Activated CD4-positive, alpha-beta T cell treated with anti-CD3 and anti-CD28 coated beads, Interleukin-2, amount 50 U/mL, for 48 hours (primary cell): ENCODE data around the gene GLCCI1.
"Not testable (repeated sequence)": the region's sequence is repeated elsewhere in the genome, so short reads cannot be mapped to it uniquely, and the experiment has no call there.

Experiments
- DNase-seq, 2 experiments: peaks; one replicate each; pipeline ENCODE4 v3.0.0-alpha.2; 2020

GLCCI1 gene

DNA sequence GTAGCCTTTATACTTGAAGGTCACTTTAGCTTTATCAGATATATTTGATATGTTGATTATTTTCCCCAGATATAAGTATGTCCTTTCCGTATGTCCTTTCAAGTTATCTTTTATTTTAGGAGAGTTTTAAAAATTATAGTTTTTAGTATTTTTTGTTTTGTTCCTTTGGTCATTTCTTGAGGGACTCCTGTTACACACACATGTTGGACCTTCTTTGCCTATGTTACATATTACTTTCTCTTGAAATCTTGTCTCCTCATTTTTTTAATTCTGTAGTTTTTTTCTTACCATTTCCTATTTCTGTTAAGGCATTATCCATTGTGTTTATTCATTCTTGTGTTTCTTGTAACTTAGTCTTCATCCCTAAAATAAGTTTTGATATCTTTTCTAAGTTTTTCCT lies 23.9 kb downstream of the GLCCI1 start:
- no peak for DNase-seq

DNA sequence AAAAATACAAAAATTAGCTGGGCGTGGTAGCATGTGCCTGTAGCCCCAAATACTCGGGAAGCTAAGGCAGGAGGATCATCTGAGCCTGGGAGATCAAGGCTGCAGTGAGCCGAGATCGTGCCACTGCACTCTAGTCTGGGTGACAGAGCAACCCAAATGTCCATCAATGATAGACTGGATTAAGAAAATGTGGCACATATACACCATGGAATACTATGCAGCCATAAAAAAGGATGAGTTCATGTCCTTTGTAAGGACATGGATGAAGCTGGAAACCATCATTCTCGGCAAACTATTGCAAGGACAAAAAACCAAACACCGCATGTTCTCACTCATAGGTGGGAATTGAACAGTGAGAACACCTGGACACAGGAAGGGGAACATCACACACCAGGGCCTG lies 26.8 kb downstream of the GLCCI1 start:
- not testable (repeated sequence) for DNase-seq

DNA sequence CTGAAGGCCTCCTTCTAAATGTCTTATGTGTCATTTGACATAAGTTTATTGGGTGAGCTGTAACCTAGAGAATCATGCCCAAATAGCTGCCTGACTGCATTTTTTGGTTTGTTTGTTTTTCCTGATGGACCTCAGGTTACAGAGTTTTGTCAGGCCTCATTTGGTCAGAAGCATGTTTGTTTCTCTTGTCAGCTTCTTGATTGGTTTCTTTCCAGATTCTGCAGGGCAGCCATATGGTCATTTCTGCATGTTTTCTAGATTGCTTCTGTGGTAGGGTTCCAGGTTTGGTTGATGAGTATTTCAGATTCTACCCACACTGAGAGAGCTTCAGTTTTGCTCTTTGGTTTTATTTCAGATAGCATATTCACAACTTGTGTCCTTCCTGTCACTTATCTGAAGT lies 28.0 kb downstream of the GLCCI1 start:
- DNase-seq: no peak

DNA sequence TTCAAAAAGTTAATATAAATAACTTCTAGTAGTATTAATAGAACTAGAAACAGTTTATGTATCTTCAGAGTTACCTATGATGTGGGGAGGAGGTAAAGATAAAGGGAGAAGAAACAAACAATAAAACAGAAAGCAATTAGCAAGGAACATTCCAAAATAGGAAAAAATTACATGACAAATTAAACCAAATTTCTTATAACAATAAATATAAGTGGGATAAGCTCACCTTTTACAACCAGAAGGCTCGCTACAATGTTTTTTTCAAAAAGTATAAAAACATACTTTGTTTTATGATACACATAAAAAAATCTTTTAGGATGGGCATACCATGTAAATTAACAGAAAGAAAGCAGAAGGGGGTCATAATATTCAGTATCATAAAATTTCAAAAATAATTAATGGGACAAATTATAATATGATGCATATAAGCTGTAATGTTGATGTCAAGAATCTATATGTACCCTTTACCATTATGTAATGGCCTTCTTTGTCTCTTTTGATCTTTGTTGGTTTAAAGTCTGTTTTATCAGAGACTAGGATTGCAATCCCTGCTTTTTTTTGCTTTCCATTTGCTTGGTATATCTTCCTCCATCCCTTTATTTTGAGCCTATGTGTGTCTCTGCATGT lies 31.8 kb downstream of the GLCCI1 start:
- no peak for DNase-seq

DNA sequence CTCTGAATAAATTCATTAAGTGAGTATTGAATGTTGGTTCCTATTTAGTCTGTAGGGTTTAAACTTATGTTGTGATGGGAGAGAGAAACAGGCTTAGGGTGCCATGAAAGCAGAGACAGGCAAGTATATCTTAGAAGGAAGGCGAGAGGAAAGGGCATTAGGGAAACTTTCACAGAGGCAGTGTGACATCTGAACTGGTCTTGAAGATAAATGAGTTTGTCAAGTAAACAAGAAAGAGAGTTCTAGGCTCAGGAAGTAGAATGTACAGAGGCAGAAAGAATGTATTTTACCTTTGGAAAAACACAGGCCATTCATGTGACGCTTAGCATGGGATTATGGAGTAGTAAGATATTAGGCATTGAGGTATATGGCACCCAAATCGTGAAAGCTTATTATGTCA lies 34.5 kb downstream of the GLCCI1 start:
- no peak for DNase-seq

DNA sequence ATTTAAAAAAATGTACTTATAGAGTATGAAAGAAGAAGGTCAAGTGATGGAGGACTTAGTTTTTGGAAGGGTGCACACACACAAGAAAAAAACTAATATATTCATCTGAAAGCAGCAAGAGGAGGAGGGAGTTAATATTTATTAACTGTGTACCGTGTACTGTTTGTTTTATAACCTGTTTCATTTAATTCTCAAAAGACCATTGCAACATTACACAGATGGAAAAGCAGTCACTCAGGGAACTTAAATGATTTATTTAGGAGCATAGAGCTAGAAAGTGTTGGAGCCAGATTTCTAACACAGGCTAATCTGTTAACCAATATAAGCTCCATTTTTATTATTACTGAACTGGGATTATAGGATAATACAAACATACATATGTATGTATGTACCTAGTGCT lies 36.7 kb downstream of the GLCCI1 start:
- no peak for DNase-seq

DNA sequence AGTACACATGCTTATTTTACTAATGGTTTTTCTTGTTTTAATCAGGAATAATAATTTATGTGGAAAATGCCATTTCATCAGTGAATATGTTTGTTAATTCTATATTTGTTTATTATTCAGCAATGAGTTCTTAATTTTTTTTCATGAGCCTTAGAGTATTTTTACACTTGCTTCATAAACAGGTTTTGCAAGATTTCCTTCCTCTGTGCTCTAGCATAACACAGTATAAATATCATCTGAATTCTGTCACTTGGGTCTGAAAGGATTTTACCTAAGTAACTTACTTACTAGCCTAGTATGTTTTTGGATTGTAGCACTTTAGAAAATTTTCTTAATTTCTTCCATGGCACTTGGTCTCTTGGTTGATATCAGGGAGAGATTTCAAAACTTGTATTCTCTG lies 45.8 kb downstream of the GLCCI1 start:
- DNase-seq: no peak

DNA sequence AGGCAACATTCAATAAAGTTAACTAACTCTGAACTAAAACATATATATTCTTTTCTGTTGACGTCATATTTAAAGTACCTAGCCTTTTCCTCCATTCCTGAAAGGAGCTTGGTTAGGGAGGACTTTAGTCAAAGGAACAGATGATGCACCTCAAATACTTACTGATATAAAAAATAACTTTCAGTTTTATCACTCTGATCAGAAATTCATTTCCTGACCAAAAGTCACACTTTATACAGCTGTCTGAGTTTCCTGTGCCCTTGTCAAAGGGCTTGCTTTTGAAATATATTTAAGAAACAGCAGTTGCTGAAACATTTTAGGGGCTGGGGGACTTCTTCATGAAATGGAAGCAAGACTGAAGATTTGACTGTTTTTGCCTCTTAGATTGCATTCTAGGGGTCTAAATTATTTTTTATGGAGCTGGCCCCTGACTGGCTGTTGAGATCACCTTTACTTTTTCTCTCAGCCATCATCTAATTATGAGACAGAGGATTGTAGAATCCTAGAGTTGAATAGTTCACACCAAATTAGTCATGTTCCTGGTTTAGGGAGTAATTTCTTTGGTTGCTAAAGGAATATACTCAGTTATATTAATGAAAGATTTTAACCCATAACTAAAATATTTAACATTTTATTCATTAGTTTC lies 46.6 kb downstream of the GLCCI1 start:
- DNase-seq: no peak

DNA sequence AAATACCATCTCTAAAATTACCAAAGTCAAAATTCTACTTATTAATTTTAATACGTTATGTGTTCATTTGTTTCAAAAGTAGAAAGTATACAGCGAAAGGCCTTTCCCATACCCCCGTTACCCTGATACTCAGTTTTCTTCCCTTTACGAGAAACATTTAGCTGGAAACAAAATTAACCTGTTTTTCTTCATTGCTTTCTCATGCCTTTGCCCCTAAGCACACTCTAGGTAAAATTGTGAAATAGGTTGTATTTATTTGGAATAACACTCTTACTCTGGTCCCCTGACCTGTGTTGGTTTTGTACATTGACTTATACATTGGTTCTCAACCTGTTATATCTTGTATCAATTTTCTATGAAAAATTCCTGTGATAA lies 47.1 kb downstream of the GLCCI1 start:
- DNase-seq: no peak

DNA sequence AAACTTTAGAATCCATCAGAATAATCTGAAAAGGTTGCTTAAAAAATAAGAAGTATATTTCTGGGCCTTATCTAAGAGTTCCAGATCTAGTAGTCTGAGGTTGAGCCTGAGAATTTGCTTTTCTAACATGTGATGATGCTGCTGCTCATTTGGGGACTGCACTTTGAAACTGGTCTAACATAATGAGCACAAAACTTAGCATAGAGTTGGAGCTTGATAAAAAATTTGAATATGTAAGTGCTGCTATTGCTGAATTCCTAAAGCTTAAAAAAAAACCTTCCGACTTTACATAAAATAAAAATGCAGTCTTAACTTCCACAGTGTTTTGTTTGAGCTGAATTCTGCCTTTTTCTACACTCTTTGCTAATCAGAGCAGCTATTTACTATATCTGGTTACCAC lies 48.8 kb downstream of the GLCCI1 start:
- DNase-seq: no peak

DNA sequence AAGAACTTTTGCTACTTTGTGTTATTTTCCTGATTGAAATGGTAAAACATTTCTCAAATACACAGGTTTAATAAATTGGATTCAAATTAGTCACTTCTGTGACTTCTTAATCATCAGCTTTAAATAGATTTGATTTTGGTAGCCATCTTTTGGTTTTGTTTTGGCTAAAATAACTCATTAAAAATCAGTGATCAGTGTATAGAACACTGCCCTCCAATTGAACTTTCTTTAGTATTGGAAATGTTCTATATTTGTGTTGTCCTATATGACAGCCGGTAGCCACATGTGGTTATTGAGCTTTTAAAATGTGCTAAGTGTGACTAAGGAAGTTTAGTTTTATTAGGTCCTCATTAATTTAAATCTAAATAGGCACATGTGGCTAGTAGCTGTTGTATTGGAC lies 50.4 kb downstream of the GLCCI1 start:
- no peak for DNase-seq

DNA sequence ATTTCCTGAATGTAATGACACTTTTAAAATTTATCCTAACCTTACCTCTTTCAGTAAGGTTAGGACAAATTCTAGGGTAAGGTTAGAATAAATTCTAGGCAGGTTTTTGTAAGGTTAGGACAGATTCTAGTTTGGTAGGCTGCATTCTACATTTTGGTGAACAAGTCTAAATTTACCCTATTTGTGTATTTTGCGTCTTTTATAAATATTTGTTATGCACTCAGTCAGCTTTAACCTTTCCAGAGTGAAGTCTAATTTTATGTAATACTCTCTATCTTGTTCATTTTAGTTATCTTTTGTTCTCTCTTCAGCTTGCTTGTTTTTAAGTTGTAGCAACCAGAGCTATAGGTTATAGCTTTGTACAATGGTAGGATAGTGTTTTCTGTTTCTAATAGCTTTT lies 54.0 kb downstream of the GLCCI1 start:
- no peak for DNase-seq

DNA sequence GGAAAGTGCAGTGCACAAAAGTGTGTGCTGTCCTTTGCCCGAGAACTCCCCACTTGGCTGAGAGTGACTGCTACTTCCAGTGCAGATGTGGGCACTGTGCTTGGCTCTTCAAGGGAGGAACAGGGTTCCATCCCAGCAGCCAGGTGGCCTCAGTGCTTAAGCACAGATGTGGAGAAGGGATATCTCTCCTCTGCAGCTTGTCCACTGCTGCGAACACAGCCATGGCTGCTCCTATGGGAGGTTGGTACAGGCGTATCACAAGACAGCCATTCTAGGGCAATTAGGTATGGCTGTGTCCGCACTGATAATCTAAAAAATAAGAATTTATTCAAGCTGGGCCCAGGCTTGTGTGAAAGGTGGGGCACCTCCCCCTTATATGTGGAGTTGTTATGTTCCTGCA lies 66.6 kb downstream of the GLCCI1 start:
- DNase-seq: no peak

DNA sequence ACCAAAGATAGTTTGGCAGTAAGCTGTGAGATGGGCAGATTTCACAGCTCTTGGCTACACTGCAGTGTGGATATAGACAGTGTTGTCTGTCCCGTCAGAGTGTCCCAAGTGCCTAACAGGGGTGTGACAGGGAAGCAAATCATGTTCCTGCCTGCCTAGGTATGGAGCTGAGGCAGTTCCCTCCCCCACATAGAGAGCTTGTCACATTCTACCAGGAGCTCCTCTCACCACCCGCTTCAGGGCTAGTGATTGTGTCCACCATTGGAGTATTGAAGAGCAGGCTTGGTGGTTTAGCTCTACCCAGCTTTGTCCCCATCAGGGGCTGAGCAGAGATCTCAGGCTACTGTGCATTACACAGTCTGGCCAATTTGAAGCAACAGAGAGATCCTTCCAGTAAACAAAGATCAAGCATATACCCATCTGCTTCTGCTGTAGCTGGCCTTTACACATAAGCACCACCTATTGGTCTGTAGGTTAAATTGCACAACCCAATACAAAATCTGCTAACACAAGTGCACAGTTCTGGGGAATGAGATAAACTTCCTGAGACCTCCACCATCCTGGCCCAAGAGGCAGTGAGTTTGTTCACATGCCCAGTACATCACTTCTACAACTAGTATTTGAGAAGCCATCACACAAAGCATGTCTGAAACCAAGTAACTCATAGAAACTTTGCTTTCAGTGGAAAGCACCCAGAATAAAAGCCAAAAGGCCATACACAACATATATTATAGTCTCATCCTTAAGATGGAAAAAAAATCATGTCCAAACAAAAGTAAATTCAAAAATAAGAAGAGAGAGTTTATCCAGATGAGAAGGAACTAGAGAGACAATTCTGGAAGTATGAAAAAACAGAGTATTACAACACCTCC lies 67.3 kb downstream of the GLCCI1 start:
- no peak for DNase-seq

DNA sequence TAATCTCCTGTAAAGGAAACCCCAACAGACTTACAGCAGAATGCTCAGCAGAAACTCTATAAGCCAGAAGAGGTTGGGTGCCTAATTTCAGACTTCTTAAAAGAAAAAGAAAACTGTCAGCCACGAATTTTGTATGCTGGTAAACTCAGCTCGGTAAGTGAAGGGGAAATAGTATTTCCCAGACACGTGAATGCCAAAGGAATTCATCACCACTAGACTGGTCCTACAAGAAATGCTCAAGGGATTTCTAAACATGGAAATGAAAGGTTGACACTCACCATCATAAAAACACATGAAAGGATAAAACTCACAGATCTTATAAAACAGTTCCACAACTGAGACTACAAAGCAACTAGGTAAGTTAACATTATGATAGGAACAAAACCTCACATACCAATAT lies 68.6 kb downstream of the GLCCI1 start:
- DNase-seq: no peak

DNA sequence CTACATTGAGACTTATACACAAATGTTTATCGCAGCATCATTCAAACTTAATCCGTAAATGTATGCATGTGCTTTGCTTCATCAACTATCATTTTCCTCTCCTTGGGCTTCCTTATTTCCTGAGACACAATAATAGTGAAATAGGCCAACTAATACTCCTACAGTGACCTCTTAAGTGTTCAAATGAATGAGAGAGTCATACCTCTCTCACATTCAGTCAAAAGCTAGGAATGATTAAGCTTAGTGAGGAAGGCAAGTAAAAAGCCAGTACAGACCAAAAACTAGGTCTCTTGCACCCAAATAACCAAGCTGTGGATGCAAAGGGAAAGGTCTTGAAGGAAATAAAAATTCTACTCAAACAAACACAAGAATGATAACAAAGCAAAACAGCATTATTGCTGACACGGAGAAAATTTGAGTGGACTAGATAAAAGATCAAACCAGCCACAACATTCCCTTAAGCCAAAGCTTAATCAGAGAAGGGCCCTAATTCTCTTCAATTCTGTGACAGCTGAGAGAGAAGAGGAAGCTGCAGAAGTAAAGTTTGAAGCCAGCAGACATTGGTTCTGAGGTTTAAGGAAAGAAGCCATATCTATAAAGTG lies 72.3 kb downstream of the GLCCI1 start:
- no peak for DNase-seq

DNA sequence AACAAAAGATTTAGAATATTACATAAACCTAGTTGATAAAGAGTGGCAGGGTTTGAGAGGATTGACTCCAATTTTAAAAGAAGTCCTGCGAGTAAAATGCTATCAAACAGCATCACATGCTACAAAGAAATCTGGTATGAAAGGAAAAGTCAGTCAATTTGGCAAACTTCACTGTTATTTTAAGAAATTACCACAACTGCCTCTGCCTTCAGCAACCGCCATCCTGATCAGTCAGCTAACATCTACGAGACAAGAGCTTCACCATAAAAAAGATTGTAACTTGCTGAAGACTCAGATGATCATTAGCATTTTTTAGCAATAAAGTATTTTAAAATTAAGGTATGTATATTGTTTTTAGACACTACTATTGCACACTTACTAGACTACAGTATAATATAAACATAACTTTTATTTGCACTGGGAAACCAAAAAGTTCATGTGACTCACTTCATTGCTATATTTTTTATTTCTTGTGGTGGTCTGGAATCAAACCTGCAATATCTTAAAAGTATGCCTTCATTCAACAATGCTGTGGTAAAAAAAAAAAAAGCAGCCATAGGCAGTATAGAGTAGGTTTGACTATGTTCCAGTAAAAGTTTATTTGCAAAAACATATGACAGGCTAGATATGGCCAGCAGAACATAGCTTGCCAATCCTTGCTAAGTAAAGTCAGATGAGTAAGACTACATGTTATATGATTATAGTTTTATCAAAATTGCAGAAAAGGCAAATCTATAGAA lies 74.4 kb downstream of the GLCCI1 start:
- no peak for DNase-seq

DNA sequence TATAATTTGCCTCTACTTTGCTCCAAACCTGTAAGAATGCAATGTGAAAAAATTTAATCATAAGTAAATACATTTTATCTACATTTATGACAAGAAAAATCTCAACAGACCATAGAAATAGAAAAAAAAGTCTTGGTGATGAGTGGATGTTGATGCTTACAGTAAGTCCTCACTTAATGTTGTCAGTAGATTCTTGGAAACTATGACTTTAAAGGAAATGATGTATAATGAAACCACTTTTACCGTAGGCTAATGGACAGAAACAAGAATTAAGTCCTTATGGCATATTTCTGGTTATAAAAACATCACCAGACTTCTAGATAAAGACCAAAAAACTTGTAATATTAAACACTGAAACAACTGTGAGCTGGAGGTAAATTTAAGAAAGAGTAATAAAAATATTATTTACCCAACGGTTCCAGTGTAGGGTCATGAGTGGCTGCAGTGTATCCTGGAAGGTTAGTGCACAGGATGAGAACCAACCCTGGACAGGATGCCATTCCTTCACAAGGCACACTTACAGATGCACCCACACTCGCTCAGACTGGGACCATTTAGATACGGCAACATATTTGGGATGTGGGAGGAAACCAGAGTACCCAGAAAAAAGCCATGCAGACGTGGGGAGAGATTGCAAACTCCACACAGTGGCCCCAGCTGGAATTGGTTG lies 76.3 kb downstream of the GLCCI1 start:
- DNase-seq: no peak

DNA sequence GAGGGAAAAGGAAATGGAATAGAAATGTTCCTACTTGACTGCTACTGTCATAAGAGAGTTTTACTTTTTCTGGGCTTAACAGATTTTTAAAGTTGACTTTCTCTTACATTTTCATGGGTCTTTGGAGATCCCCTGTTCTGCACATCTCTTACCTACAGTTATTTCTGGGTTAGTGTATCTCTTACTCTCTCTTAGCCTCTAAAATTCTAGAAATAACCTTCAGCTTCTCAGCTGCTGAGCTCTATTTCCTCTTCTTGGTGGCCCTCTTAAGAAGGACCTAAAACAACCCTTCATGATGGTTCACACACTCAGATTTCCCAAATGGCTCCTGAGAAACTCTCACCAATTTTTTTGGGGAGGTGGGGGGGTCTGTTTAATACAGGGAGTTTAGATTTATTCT lies 79.5 kb downstream of the GLCCI1 start:
- DNase-seq: not testable (repeated sequence)

DNA sequence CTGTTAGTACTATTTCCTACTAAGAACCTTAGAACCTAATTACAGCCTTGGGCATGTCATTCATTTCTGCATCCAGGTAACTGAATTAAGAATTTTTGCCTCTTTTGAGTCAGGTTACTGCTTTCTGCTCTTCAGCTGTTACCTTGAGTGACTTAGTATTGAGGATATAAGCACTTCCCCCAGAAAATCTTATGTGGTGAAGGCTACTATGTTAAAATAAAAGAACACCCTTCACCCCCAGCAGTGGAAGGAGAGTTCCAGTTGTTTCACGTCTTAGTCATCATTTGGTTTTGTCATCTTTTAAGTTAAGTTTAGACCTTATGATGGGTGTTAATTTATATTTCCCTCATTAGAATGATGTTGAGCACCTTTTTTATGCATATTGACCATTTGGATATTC lies 82.8 kb downstream of the GLCCI1 start:
- DNase-seq: no peak

DNA sequence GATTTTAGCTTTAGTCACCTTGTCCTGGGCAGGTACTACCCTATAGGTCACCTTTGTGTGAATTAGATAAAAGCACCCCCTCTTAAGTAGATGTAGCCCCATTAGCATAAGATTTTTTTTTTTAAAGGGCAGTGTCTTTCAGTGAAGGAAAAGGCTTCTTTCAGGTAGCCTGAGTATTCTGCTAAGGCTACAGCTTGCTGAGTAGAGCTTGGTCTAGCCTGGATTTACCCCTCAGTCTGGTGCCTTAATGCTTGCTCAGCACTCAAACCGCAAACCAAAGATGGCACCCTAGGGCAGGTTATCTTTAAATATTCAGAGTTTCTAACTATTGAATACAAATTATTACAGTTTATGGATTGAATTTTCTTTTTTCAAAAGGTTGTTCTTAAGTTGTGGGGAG lies 83.4 kb downstream of the GLCCI1 start:
- no peak for DNase-seq

DNA sequence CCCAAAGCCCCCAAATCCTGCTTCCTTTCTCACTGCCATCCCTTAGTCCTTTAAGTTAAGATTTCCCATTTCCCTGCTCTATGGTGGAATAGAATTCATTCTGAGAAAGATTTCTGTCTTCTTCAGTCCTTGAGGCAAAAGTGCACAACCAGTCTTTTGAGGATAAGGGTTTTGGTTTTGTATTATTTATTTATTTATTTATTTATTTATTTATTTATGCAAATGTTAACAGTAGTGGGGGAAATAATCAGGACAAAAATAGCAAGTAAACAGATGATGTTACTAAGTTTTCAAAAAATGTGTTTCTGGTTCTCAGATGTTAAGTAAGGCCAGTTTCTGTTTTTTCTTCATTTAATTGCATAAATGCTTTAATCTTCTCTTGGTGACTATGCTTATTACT lies 84.2 kb downstream of the GLCCI1 start:
- DNase-seq: no peak

DNA sequence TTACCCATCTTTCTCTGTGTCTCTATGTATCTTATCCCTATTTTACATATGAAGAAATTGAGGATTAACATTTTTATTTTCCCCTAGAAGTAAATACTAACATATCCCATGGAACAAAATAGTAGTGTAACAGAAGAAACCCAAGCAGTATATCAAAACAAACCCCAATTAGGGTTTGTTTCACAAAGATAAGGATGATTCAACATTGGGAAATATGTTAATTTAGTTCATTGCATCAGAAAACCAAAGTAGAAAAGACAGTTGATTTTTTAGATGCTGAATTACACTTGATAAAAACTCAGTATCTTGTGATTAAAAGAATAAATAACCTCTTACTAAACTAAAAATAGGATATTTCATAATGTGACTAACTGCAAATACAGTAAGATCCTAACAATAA lies 87.8 kb downstream of the GLCCI1 start:
- no peak for DNase-seq
